ACC112 (cell line): ENCODE data around the gene SPRR1A.

ENCODE experiments used
- H2AFZ ChIP-seq: fragments of 200-600 bp; sonication (generic); one replicate; pipeline ENCODE4 v1.6.0; 2017; ENCODE audit warnings: antibody characterized with exemption, low read length; ENCODE audit not compliant: unreplicated experiment
- H3K27ac ChIP-seq: fragments of 200-600 bp; sonication (generic); 2 replicates; pipeline ENCODE4 v1.5.1; 2014; ENCODE audit warnings: low read depth, mild to moderate bottlenecking, antibody characterized with exemption, low read length, moderate library complexity
- H3K27me3 ChIP-seq: fragments of 200-600 bp; sonication (generic); 2 replicates; pipeline ENCODE4 v1.6.1; 2014; ENCODE audit warnings: mild to moderate bottlenecking, antibody characterized with exemption, low read length, moderate library complexity, mixed read lengths; ENCODE audit not compliant: insufficient read depth
- H3K36me3 ChIP-seq: fragments of 200-600 bp; sonication (generic); 2 replicates; pipeline ENCODE4 v1.6.1; 2016; ENCODE audit warnings: mild to moderate bottlenecking, antibody characterized with exemption, low read length, moderate library complexity, mixed read lengths; ENCODE audit not compliant: insufficient read depth
- H3K4me1 ChIP-seq: fragments of 200-600 bp; sonication (generic); one replicate; pipeline ENCODE4 v1.6.1; 2016; ENCODE audit warnings: low read length, mixed read lengths; ENCODE audit not compliant: insufficient read depth, unreplicated experiment, control insufficient read depth
- H3K4me3 ChIP-seq: fragments of 200-600 bp; sonication (generic); 2 replicates; pipeline ENCODE4 v1.5.1; 2014; ENCODE audit warnings: mild to moderate bottlenecking, low read depth, low read length
- H3K79me2 ChIP-seq: fragments of 200-600 bp; sonication (generic); one replicate; pipeline ENCODE4 v1.6.0; 2016; ENCODE audit warnings: low read length; ENCODE audit not compliant: control insufficient read depth, unreplicated experiment, insufficient read depth

The SPRR1A gene

DNA sequence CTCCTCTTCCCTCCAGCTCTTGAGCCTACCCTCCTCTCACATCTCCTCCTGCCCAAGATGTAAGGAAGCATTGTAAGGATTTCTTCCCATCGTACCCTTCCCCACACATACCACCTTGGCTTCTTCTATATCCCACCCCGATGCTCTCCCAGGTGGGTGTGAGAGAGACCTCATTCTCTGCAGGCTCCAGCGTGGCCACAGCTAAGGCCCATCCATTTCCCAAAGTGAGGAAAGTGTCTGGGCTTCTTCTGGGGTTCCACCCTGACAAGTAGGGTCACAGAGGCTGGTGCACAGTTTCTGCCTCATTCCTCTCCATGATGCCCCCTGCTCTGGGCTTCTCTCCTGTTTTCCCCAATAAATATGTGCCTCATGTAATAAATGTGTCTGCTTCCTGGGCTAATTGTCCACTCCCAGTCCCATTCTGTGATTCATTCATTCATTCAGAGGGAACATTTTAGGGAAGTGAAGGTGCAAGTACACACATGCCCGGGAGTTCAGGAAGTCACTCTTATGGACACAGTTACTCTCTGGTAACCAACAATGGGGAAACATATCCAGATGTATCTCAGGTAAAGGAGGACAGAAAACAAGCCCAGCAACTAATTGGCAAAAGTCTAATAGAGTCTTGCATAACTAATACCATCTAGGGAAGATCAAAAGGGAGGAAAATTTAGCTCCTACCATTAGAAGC, 11.5 kb upstream of the SPRR1A start:
- Histone ChIP-seq H3K4me1 (no peaks in the 10 kb centered on the region), H3K27ac (no peak overlapping the region), H3K27me3 (no peaks in the 10 kb centered on the region), H3K36me3 (no peaks in the 10 kb centered on the region), H2AFZ (no peak overlapping the region), H3K79me2 (no peaks in the 10 kb centered on the region), H3K4me3 (no peak overlapping the region)

DNA sequence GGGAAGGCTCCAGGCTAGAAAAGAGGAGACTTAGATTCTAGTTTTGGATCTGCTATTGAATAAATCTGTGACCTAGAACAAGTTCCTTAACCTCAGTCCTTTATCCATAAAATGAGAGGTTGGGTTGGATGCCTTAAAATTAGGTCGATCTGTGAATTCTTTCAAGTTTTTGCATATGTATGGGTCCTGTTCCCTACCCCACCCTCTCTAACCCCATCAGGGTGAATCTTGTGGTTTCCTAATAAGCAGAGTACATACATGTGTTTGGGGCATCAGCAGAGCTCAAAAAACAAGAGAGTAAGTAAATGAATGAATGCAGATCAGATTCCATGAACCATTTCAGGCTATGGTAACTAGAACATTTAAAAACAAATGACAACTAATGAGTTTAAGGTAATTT, 7.2 kb upstream of the SPRR1A start:
- no peaks in the 10 kb centered on the region for H3K4me1 ChIP-seq
- no peaks in the 10 kb centered on the region for H3K27me3 ChIP-seq
- H3K4me3 ChIP-seq = no peak overlapping the region
- no peak overlapping the region for H3K27ac ChIP-seq
- H2AFZ ChIP-seq = no peak overlapping the region
- H3K79me2 ChIP-seq = no peaks in the 10 kb centered on the region
- H3K36me3 ChIP-seq = no peaks in the 10 kb centered on the region

DNA sequence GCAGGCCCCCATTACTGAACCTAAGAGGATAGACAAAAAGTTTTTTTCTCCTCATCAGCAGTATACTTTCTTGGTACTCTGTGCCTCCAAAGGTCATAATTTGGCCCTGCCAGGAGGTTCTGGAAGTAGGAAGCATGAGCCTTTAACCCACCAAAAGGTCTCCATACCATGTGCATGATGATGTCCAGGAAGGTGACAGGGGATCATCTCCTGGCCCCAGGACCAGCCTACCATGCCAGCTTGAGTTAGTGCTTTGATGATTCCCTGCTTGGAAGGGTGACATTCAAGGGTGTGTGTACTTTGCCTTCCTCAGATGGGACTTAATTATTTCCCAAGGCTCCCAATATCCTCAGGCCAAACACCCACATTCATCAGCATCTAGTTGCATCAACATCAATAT, 6.3 kb upstream of the SPRR1A start:
- H3K4me1 ChIP-seq = no peaks in the 10 kb centered on the region
- H3K79me2 ChIP-seq = no peaks in the 10 kb centered on the region
- H3K4me3 ChIP-seq = no peak overlapping the region
- no peaks in the 10 kb centered on the region for H3K27me3 ChIP-seq
- no peaks in the 10 kb centered on the region for H3K36me3 ChIP-seq
- H3K27ac ChIP-seq = no peak overlapping the region
- H2AFZ ChIP-seq = no peak overlapping the region

DNA sequence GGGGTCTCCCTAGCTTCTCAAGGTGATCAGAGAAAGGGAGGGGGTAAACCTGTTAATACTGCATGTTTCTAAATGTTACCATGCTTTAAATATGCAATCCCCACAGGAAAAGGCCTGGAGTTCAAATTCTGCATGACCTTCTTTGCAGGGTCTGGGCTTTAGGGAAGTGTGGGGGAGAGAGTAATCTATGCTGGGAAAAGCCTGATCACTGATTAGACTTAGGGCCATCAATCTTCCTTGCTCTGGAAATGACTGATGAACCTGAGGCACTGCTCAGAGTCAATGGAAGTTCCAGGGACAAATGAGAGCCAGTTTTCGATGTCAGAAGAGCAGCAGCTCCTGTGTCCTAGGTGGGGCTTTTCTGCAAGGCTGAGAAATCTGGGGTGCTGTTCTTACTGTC, 3.2 kb upstream of the SPRR1A start:
- H3K27ac ChIP-seq = no peak overlapping the region
- no peak overlapping the region for H2AFZ ChIP-seq
- H3K36me3 ChIP-seq = no peaks in the 10 kb centered on the region
- no peaks in the 10 kb centered on the region for H3K4me1 ChIP-seq
- H3K27me3 ChIP-seq = no peaks in the 10 kb centered on the region
- H3K4me3 ChIP-seq = no peak overlapping the region
- H3K79me2 ChIP-seq = no peaks in the 10 kb centered on the region

- Histone ChIP-seq H3K79me2 (no peaks in the 10 kb centered on the region), H3K36me3 (no peaks in the 10 kb centered on the region), H3K27ac (no peak overlapping the region), H3K4me1 (no peaks in the 10 kb centered on the region), H3K27me3 (no peaks in the 10 kb centered on the region), H2AFZ (no peak overlapping the region), H3K4me3 (no peak overlapping the region)
Observed at GRCh38 chr1:152981146-152981871, 2.6 kb upstream of the SPRR1A start.

- Histone ChIP-seq H3K36me3 (no peaks in the 10 kb centered on the region), H3K27me3 (no peaks in the 10 kb centered on the region), H3K27ac (no peak overlapping the region), H3K79me2 (no peaks in the 10 kb centered on the region), H3K4me1 (no peaks in the 10 kb centered on the region), H2AFZ (no peak overlapping the region), H3K4me3 (no peak overlapping the region)
Observed at GRCh38 chr1:152982076-152982475, 1.8 kb upstream of the SPRR1A start.

DNA sequence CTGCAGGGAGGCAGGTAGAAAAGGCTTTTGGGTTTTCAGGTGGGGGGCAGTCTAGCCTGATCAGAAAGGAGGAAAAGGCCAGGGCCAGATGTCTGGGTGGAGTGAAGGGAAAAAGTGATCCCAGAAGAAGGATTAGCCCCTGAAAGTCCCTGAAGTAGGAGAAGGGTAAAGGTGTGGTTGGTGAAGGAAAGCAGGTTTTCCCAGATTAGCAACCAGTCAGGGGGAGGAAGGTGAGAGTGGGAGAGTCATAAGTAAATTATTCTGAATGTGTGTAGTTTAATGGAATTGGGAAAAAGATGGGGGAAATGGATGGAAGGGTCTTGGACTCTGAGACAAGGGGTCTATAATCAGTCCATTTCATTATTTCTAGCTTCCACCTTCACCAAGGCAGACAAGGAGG, 647 bp upstream of the SPRR1A start:
- no peaks in the 10 kb centered on the region for H3K36me3 ChIP-seq
- no peak overlapping the region for H3K27ac ChIP-seq
- H3K79me2 ChIP-seq = no peaks in the 10 kb centered on the region
- no peaks in the 10 kb centered on the region for H3K27me3 ChIP-seq
- no peak overlapping the region for H3K4me3 ChIP-seq
- H2AFZ ChIP-seq = no peak overlapping the region
- no peaks in the 10 kb centered on the region for H3K4me1 ChIP-seq

- no peaks in the 10 kb centered on the region for H3K4me1 ChIP-seq
- H3K79me2 ChIP-seq = no peaks in the 10 kb centered on the region
- H2AFZ ChIP-seq = no peak overlapping the region
- H3K27ac ChIP-seq = no peak overlapping the region
- no peak overlapping the region for H3K4me3 ChIP-seq
- H3K27me3 ChIP-seq = no peaks in the 10 kb centered on the region
- H3K36me3 ChIP-seq = no peaks in the 10 kb centered on the region
Observed at GRCh38 chr1:152986578-152986977, 2.7 kb downstream of the SPRR1A start.

GRCh38 chr1:152993186-152993585, 9.3 kb downstream of the SPRR1A start:
- Histone ChIP-seq H3K36me3 (no peaks in the 10 kb centered on the region), H2AFZ (no peak overlapping the region), H3K4me3 (no peak overlapping the region), H3K27me3 (no peaks in the 10 kb centered on the region; the same call in 1 of the 2 replicates), H3K4me1 (no peaks in the 10 kb centered on the region), H3K79me2 (no peaks in the 10 kb centered on the region), H3K27ac (no peak overlapping the region)

- H3K27ac ChIP-seq = no peak overlapping the region
- no peak overlapping the region for H3K4me3 ChIP-seq
- no peaks in the 10 kb centered on the region for H3K4me1 ChIP-seq
- no peaks in the 10 kb centered on the region for H3K79me2 ChIP-seq
- H2AFZ ChIP-seq = no peak overlapping the region
- no peaks in the 10 kb centered on the region for H3K36me3 ChIP-seq
- no peaks in the 10 kb centered on the region; the same call in 1 of the 2 replicates for H3K27me3 ChIP-seq
Observed at GRCh38 chr1:152995842-152996241, 12.0 kb downstream of the SPRR1A start.
